ENCODE measurements around the gene SLC6A8.
"Not testable (repeated sequence)": the region's sequence is repeated elsewhere in the genome, so short reads cannot be mapped to it uniquely, and the experiment has no call there.

SLC6A8 gene

DNA sequence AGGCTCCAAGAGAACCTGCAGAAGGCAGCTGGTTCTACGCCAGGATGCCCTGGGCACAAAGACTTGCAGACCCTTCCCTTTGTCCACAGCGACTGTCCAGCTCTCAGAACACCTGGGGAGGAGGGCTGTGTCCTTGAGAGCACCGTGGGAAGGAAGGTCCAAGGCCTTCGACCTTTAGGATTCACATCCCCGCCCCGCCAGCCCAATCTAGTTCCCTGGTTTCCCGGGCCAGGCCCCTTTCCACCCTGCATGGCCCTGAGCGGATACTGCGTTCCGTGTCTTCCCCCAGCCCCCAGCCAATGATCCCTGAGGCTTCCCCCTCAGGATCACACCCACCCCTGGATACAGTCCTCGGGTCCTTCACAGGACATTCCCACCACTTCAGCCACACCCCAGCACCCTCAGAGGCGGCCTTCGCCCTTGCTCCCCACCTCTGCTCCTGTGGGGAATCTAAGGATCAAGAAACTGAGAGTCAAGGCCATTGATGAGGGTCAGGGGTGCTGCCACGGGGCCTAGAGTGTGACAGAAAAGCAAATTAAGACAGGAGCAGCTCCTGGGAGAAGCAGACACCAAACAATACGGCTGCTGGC is 46.0 kb downstream of the SLC6A8 start:
- DNase-seq: no peak

DNA sequence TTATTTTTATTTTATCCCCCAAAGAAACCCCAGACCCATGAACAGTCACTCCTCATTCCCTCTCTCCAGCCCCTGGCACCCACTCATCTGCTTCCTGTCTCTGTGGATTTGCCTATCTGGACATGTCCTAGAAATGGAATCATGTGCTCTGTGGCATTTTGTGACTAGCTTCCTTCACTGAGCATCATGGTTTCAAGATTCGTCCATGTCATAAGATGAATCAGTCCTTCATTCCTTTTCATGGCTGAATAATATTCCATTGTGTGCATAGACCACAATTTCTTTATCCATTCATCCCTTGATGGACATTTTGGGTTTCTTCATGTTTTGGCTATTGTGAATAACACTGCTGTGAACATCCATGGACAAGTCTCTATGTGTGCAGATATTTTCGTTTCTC is 47.1 kb downstream of the SLC6A8 start:
- no peak for DNase-seq

DNA sequence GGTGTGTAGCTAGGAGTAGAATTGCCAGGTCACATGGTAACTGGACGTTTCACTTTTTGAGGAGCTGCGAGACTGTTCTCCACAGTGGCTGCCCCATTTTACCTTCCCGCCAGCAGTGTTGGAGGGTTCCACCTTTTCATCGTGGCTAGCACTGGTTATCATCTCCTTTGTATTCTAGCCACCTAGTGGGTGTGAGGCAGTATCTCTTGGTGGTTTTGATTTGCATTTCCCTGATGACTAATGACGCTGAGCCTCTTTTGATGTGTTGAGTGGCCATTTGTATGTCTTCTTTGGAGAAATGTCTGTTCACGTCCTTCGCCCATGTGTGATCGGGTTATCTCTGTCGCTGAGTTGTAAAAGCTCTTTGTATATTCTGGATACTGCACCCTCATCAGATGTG is 47.5 kb downstream of the SLC6A8 start:
- DNase-seq: peak in 1 of 2 experiments; percentile 1

DNA sequence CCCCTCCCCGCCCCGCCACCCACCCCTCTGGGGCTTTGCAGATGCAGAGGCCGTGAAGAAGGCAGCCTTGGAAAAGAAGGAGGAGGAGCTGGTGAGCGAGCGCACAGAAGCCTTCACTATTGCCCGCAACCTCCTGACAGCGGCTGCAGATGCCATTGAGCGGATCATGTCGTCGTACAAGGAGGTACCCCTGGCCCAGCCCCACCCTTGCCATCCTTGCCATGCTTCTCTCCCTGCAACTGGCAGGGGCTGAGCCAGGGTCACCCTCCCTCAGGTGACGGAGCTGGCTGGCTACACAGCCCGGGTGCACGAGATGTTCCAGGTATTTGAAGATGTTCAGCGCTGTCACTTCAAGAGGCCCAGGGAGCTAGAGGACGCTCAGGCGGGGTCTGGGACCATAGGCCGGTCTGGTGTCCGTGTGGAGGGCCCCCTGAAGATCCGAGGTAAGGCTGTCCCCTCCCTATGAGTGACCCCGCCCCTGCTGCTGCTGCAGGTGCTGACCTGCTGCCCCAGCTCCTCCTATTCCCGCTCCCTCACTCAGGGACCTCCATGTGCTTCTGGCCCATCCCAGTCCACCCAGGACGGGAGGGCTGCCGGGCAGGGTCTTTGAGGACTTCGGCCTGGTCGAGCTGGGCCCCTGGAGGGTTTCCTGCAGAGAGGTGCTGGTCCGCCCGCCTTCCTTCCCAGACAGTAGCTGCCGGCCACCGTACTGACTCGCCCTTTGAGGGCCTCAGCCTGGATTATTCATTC is 48.5 kb downstream of the SLC6A8 start:
- DNase-seq: no peak

DNA sequence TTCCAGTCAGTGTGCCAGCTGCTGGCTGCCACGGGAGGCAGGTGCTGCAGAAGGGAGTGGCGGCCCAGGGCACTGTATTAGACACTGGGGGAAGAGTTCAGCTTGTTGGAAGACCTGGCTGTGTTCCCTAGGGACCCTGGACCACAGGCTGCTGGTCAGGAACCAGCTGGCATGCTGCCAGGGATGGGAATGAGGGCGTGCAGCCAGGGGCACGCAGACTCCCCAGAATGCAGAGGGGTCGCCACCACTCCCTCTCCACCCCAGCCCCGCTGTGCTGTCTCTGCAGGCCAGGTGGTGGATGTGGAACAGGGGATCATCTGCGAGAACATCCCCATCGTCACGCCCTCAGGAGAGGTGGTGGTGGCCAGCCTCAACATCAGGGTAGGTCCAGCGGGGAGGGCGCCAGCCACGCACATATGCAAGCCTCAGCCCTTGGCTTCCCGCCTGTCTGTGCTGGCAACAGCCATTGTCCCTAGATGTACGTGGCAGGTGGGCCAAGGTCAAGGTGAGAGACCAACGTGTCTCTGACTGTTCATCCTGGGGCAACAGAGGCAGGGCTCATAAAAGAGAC is 49.2 kb downstream of the SLC6A8 start:
- DNase-seq: no peak

DNA sequence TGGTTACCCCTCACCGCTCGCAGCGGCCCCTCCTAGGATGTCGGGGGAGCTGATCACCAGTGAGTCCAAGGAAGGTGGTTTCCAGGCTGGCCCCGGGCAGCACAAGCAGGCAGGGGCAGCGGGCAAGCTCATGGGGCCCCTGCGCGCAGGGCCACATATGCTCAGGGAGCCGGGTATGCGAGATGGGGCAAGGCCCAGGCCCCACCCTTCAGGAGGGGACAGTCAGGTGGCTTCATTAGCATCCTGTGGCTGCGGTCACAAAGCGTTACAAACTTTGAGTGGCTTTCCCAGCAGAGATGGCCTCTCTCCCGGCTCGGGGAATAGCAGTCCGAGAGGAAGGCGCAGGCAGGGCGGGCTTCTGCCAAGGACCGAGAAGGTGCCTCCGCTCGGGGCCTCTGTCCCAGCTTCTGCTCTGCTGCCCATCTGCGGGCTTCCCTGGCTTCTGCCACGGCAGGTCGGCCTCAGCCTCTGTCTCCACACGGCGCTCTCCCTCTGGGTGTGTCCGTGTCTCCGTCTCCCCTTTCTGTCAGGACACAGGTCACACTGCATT is 50.4 kb downstream of the SLC6A8 start:
- DNase-seq: no peak

DNA sequence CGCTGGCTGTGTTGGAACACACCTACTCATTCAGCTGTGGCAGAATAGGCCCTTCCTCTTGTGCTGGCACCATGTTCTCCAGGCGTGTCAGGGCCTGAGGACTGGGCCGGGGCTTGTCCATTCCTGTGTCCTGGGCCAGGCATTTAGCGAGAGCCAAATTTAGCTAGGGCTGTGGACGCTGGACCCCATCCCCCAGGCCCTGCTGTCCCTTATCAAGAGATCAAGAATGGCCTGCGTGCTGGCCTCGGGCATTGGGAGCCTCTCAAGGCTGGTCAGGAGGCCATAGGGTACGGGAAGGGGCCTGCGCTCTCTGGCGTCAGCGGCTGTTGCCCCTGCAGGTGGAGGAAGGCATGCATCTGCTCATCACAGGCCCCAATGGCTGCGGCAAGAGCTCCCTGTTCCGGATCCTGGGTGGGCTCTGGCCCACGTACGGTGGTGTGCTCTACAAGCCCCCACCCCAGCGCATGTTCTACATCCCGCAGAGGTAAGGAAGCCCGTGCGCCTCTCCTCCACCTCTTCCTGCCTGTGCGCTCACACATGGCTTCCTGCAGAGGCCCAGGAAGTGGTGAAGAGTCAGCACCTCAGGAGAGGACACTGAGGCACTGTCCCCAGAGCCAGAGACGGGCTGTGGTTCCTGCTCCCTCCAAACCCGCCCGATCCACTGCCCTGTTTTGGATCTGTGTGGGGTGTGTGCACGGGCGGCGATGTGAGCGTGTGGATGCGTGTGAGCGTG is 52.2 kb downstream of the SLC6A8 start:
- DNase-seq: no peak

DNA sequence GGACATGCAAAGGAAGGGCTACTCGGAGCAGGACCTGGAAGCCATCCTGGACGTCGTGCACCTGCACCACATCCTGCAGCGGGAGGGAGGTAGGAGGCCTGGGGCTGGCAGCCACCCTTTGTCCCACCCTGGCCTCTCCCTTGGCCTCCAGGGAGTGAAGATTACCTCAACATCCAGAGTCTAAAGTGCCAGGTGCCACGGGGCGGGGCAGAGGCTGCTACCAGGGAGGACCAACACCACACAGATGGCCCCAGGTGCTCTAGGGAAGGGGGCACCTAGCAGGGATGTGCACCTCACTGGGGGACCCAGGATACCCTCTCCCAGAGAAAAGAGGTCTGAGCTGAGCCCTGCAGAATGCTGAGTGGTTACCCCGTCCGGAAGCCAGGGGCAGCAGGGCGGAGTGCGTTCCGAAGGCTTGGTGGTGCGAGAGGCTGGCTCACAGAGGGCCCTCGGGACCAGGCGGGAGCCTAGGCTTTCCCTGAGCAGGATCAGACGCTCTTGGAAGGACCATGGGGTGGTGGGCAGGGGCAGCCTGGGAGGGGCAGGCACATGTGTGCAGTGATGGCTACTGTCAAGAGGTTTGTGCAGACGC is 53.0 kb downstream of the SLC6A8 start:
- no peak for DNase-seq

DNA sequence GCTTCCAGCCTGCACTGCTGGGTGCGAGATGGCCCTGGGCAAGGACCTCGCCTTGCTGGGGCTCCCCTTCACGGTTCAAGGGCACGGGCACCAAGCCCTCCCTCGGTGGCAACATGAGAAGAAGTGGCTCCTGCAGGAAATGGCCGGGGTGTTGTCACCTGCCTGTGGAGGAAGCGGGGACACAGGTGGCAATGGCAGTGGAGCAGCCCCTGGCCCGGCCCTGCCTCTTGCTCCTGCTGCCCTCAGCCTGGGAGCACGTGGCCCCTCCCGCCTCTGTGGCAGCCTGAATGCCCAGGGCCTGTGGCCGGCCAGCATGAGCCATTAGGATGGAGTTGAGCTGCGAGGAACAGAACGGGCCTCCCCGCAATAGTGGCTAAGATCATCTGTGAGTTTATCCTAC is 53.7 kb downstream of the SLC6A8 start:
- no peak for DNase-seq

DNA sequence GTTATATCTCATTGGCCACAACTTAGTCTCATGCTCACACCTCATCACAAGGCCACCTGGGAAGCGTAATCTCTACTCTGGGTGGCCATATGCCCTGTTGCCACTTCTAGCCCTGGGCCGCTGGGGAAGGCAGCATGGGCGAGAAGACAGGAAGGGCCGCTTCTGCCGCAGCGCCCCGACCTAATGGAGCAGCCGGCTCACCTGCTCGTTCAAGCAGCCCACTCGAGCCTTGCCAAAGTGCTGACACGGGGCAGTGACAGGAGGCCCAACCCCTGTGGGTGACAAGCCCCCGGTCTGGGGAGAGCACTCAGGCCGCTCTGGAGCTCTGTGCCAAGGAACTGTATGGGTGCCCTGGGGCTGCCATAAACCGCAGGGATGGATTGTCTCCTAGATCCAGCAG is 54.4 kb downstream of the SLC6A8 start:
- not testable (repeated sequence) for DNase-seq

DNA sequence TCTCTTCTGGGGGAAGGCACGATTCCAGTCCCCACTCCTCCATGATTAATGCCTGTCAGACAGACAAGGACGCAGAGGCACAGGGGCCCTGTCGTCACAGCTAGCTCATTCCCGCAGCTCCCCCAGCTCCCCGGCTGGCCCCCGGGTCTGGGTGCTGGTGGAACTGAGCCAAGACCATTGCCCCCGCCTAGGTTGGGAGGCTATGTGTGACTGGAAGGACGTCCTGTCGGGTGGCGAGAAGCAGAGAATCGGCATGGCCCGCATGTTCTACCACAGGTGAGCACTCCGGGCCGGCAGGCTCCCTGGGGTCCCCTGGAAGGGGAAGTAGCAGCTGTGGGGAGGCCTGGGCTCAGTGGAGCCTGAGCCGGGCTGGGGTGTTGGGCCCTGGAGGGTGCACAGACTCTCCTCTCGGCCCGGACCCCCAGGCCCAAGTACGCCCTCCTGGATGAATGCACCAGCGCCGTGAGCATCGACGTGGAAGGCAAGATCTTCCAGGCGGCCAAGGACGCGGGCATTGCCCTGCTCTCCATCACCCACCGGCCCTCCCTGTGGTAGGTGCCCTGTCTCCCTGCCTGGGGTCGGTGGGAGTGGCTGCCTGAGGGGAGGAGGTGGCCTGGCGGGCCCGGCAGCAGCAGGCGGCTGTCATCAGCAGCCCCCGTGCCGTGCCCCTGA is 55.2 kb downstream of the SLC6A8 start:
- not testable (repeated sequence) for DNase-seq

DNA sequence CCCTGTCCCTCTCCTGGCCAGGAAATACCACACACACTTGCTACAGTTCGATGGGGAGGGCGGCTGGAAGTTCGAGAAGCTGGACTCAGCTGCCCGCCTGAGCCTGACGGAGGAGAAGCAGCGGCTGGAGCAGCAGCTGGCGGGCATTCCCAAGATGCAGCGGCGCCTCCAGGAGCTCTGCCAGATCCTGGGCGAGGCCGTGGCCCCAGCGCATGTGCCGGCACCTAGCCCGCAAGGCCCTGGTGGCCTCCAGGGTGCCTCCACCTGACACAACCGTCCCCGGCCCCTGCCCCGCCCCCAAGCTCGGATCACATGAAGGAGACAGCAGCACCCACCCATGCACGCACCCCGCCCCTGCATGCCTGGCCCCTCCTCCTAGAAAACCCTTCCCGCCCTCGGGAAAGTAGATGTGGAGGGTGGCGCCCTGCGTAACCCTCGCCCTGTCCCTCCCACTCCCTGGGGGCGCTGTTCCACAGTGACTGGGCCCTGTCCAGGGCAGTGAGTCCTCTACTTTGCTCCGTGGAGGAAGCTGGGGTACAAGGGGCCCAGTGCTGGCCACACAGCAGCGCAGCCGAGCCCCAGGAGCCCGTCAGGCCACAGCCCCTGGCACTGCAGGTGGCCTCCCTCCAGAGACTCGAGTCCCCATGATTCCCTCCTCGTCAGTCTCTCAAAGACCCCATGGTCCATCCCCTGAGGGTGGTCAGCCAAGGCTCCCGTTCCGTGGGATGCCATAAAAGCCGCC is 55.9 kb downstream of the SLC6A8 start:
- DNase-seq: not testable (repeated sequence)

DNA sequence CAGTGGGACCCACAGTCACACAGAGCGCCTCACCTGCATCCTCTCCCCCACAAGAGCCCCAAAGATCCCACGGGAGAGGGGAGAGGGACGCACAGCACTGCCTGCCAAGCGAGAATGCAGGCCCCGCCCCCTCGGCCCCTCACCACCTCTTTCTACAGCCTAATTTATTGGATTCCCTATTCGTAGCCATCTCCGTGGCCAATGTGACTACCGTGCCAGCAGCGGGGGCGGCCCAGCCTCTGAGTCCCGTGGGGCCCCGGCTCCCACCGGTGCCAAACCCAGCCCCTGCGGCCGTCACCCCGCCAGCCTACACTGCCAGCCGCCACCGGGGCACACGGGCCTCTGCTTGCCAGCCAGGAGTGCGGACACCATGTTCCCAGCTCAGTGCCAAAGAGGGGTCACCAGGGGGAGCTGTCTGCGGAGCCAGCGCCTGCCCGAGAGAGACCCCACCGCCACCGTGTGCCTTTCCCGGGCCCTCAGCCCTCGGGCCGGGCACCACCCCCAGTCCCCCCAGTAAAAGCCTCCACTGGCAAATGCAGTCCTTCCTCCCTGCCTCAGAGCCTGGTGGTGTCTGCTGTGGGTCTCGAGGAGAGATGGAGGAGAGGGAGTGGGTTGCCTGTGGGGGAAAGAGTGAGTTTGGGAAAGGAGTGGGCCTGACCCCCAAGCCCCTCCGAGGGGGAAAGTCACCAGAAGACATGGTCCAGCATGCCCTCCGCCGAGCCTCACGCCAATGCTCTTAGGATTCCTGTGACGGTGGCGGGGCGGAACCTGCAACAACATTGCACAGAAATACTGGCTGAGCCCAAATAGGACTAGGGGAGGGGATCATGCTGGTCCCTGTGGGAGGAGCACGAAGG is 56.7 kb downstream of the SLC6A8 start:
- no peak for DNase-seq

DNA sequence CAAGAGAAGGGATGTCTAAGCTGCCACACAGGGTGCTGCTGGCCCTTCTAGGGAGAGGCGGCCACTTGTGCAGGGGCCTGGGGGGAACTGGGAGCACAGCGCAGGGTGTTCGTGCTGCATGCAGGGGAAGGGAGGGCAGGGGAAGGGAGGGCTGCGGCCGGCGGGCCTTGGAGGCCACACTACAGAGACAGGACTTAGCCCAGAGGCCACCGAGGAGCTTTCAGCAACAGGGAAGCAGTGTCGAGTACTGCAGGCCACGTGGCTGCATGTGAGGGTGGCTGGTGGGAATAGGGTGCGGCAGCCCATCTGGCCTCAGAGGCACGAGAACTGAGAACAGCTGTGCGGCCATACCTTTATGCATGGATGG is 57.3 kb downstream of the SLC6A8 start:
- DNase-seq: not testable (repeated sequence)

All from SW 1271 (cell line).